Gastroesophageal sphincter (tissue), 3 donors: ENCODE measurements around the gene SP8.

Experiments
- EP300 ChIP-seq: sonication (generic); formaldehyde crosslinking; IDR thresholded peaks from one replicate; pipeline ENCODE4 v1.6.1; 2017; ENCODE audit warnings: antibody characterized with exemption, mild to moderate bottlenecking
- POLR2AphosphoS5 ChIP-seq: sonication (generic); formaldehyde crosslinking; IDR thresholded peaks from one replicate; pipeline ENCODE4 v1.6.1; 2017; ENCODE audit warnings: antibody characterized with exemption
- TF ChIP-seq, protein P1 (sequence below), 4 experiments: fragments of 200-600 bp in 2 of 4; fragments of 450-650 bp in 2 of 4; sonication (generic) in 1 of 4; IDR thresholded peaks; one replicate each; pipeline ENCODE4 v1.5.1; 2017 to 2019; ENCODE audit warnings: antibody characterized with exemption in 4 of 4, mild to moderate bottlenecking in 2 of 4, moderate library complexity in 2 of 4

DNA sequence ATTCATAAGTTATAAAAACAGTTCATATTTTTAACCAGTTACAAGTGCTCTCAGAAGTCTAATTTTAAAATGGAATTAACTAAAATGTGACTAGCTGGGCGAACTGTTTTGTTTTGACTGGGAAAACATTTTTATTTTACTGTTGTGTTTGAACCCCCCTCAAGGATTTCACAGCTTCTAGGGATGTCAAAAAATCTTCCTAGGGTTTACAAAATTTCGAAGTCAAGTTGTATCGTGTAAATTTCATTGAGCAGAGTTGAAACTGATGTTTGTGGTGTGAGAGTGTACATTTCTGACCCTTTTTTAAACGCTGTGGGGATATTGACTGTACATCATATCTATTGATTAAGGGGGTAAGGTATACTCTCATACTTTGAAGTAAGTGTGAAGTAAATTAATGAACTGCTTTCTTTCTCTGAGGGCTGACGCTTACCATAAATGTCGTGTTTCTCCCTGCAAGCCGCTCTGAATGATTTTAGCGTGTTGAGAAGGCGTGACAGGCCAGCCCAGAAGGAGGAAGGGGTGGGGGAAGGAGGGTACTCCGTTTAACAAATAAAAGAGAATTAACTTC is 1.8 kb upstream of the SP8 start:
- TF ChIP-seq EP300 (no peak), POLR2AphosphoS5 (no peak)
- TF ChIP-seq, protein P1, sequence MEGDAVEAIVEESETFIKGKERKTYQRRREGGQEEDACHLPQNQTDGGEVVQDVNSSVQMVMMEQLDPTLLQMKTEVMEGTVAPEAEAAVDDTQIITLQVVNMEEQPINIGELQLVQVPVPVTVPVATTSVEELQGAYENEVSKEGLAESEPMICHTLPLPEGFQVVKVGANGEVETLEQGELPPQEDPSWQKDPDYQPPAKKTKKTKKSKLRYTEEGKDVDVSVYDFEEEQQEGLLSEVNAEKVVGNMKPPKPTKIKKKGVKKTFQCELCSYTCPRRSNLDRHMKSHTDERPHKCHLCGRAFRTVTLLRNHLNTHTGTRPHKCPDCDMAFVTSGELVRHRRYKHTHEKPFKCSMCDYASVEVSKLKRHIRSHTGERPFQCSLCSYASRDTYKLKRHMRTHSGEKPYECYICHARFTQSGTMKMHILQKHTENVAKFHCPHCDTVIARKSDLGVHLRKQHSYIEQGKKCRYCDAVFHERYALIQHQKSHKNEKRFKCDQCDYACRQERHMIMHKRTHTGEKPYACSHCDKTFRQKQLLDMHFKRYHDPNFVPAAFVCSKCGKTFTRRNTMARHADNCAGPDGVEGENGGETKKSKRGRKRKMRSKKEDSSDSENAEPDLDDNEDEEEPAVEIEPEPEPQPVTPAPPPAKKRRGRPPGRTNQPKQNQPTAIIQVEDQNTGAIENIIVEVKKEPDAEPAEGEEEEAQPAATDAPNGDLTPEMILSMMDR (IDR thresholded peaks at IDR 0.05): no peak
